Uterus (tissue), 2 donors: Measurements from ENCODE around the gene SEC23A.

Experiments used
- CTCF ChIP-seq, 4 experiments: fragments of 200-600 bp in 2 of 4; fragments of 450-650 bp in 2 of 4; sonication (generic) in 2 of 4; IDR thresholded peaks; one replicate each; pipeline ENCODE4 v1.5.1; 2016 to 2019; ENCODE audit warnings: antibody characterized with exemption in 4 of 4, mild to moderate bottlenecking in 2 of 4, moderate library complexity in 1 of 4
- POLR2A ChIP-seq, 2 donors: fragments of 450-650 bp; IDR thresholded peaks; one replicate each; pipeline ENCODE4 v1.6.1; 2016; ENCODE audit warnings: antibody characterized with exemption in 2 of 2, mild to moderate bottlenecking in 1 of 2, moderate library complexity in 1 of 2

GRCh38 chr14:39145266-39145966 lies 42.4 kb upstream of the SEC23A start:
- TF ChIP-seq CTCF (IDR thresholded peaks at IDR 0.05) (no peak), POLR2A (IDR thresholded peaks at IDR 0.05) (no peak)
